OCI-LY3 (cell line): ENCODE data around the gene GPR137B.

Experiments used
- EZH2phosphoT487 ChIP-seq: fragments of 200-600 bp; shearing (Covaris generic); IDR thresholded peaks from 2 replicates; pipeline ENCODE4 v1.6.1; 2018; ENCODE audit warnings: antibody characterized with exemption, mixed run types, low read depth
- TF ChIP-seq, protein P1 (sequence below): fragments of 200-600, 300-600 bp; sonication (generic); IDR thresholded peaks from 2 replicates; pipeline ENCODE4 v1.5.1; 2014; ENCODE audit warnings: antibody characterized with exemption, low read length, low read depth

DNA sequence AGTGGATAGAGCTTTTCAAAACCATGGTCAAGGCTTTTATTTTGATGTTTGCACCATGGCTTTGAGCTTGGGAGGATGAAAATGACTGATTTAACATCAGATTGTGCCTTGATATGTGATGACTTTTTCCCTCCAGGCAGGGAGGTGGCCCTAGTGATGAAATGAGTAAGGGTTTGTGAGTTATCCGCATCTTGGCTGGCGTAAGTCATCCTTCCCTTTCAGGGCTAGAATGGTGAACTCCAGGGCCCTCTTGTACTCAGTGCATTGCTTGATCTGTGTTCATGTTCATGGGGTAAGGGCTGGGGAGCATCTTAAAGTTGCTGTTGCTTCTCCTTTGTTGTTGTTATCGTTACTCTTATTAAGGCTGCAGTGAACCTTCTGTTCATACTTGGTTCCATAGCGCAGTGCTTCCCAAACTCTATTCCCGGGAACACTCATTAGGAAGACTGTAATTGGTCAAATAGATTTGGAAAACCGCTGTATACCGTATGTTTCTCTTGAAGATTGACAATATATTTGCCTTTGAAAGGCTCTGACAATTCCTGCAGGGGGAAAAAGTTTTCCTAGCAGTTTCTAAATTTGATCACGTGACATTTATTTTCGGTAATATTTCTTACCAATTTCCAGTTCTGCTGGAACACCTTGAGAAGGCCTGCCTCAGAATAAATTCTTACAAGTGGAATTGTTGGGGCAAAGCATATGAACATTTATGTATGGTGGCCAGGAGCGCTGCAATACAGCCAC, 23.1 kb downstream of the GPR137B start:
- TF ChIP-seq, protein P1, sequence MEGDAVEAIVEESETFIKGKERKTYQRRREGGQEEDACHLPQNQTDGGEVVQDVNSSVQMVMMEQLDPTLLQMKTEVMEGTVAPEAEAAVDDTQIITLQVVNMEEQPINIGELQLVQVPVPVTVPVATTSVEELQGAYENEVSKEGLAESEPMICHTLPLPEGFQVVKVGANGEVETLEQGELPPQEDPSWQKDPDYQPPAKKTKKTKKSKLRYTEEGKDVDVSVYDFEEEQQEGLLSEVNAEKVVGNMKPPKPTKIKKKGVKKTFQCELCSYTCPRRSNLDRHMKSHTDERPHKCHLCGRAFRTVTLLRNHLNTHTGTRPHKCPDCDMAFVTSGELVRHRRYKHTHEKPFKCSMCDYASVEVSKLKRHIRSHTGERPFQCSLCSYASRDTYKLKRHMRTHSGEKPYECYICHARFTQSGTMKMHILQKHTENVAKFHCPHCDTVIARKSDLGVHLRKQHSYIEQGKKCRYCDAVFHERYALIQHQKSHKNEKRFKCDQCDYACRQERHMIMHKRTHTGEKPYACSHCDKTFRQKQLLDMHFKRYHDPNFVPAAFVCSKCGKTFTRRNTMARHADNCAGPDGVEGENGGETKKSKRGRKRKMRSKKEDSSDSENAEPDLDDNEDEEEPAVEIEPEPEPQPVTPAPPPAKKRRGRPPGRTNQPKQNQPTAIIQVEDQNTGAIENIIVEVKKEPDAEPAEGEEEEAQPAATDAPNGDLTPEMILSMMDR = no peak
- TF ChIP-seq EZH2phosphoT487 = no peak
